GM18870 (cell line): ENCODE measurements around the gene RPL36AL.
"Not testable (repeated sequence)": the region's sequence is repeated elsewhere in the genome, so short reads cannot be mapped to it uniquely, and the experiment has no call there.

ENCODE experiments used
- ATAC-seq: cut with Tn5 transposase; IDR thresholded peaks from one replicate; pipeline ENCODE4 v1.9.1; 2021; ENCODE audit warnings: moderate library complexity; ENCODE audit not compliant: unreplicated experiment

RPL36AL gene

DNA sequence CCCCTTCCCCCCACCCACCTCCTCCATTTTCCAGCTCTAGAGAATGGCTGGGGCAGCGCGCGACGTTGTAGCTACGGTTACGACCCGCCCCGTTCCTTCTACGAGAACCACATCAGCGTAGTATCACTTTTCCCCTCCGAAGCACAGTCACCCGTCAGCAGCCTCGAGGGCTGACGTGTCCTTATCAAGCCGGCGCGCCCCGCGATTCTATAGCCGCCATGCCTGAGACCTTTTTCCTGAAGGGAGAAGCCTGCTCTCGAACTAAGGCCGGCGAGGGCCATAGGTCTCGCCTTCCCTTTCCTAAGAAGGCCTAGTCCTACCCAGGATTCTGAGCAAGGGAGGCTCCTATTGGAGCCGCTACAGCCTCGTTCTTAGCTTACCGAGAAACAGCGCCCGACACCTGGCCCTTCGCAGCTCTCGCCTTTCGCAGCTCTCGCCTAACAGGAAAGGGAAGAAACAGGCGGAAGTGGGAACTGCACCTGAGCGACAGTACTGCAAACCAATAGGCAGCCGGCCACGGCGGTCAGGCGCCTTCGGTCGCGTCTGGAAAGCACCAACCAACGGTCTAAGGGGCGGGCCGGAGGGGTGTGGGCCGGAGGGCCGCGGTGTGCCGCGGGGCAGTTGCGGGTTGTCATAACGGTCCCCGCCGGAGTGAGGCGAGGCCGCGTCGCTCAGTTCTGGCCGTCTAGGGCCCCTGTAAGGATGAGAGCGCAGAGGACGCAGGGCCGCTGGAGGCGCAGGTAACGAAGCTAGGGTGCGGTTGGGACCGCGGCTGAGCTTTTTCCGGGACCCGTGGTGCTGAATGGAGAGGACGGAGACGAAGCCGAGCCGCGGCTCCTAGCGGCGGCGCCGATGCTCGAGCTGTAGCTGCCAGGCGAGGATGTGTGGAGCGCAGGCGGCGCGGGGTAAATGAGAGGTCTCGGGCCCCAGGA is at the start of gene RPL36AL, which contains the start of gene MGAT2:
Gene RPL36AL (minus strand): TSS at position 445 of the 932 bp plus-strand sequence. CDS start 1,522 bp downstream, outside the sequence.
Gene MGAT2 (plus strand): TSS at position 618 of the 932 bp plus-strand sequence. CDS start 470 bp downstream, outside the sequence.
- peak; percentile 88 for ATAC-seq

DNA sequence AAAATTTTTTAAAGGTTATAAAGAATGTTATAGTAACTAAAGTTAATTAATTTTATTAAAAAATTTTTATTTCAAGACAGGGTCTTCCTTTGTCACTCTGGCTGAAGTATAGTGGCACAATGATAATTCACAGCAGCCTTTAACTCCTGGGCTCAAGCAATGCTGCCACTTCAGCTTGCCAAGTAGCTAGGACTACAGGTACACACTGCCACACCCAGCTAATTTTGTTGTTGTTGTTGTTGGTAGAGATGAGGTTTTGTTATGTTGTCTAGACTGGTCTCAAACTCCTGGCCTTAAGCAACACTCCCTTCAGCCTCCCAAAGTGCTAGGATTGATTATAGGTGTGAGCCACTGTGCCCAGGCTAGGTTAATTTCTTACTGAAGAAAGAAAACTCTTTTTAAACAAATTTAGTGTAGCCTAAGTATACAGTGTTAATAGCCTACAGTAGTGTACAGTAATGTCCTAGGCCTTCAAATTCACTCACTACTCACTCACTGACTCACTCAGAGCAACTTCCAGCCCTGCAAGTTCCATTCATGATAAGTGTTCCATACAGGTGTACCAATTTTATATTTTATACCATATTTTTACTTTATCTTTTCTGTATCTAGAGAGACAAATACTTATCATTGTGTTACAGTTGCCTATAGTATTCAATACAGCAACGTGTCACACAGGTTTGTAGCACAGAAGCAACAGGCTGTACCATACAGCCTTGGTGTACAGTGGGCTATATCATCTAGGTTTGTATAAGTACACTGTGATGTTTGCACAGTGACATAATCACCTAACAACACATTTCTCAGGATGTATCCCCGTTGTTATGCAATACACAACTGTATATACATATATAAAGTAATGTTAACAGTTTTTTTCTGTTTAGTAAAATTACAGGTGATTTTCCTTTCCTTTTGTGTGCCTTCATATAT is 39.4 kb upstream of the RPL36AL start:
- ATAC-seq = no peak

DNA sequence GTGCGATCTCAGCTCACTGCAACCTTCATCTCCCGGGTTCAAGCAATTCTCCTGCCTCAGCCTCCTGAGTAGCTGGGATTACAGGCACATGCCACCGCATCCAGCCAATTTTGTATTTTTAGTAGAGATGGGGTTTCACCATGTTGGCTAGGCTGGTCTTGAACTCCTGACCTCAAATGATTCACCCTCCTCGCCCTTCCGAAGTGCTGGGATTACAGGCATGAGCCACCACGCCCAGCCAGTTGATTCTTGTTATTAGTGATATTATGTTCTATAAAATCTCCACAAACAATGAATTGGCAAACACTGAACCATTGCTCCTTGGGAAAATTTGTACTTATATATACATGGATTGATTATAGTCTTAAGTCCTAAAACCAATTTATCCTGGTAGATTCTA is 37.1 kb upstream of the RPL36AL start:
- not testable (repeated sequence) for ATAC-seq

DNA sequence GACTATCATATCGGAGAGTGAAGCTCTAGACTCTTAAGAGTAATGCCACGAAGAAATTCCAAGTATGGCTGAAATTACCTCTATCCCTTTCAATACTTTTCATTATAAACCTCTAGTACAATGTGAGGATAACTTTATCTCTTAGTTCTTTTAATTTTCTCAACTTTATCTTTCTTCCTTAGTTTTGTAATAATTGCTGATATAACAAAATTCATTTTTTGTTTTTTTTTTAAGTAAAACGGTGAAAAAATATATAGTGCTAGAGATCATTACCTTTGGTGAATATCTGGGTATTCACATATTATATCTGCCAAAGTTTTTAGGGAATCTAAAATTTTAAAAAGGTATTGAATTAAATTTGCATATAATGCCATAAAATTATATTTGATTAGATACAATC is 34.1 kb upstream of the RPL36AL start:
- no peak for ATAC-seq

DNA sequence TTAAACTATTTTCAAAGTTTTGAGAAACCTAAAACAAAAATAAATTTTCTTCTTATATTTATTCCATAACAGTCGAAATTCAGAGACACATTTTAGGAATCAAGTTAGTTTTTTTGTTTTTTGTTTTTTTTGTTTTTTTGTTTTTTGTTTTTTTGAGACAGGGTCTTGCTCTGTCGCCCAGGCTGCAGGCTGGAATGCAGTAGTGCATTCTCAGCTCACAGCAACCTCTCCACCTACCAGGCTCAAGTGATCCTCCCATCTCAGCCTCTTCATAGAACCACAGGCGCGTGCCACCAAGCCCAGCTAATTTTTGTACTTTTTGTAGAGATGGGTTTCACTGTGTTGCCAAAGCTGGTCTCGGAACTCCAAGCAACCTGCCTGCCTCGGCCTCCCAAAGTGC is 33.1 kb upstream of the RPL36AL start:
- ATAC-seq = no peak

DNA sequence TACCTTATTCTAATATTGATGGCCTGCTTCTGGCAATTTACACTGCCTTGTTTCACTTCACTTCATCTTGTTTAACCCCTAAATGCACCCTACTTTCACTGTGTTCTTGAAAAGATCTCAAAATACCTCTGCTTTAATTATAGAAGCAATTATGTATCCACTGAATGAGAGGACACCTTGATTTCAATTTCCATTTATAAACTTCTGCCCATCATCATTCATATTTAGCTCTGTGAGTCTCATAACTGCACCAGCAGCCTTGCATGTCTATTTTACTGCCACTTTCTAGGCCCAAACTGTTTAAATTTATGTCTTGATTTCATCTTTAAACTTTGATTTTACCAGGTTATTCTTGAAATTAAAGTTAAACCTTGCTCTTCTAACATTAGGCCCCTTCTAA is 21.7 kb upstream of the RPL36AL start:
- ATAC-seq = no peak

DNA sequence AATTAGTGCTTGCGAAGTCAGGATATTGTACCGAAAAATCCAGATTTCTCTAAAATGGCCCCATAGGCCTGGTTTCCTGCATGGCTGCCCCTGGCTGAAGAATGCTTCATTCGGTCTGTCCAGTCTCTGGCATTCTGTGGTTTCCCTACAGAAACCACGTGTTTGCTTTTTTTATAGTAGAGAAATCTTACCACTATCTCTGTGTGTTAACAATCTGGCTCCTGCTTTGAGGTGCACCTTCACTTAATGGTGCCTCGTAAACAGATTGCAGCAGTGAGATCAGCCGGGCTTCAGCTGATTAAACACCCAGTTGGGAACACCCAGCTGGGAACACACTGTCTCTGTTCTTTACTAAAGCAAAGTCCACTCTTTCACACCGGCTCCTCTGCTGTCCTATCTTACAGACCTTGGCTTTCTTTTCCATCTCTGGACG is 21.3 kb upstream of the RPL36AL start:
- no peak for ATAC-seq

DNA sequence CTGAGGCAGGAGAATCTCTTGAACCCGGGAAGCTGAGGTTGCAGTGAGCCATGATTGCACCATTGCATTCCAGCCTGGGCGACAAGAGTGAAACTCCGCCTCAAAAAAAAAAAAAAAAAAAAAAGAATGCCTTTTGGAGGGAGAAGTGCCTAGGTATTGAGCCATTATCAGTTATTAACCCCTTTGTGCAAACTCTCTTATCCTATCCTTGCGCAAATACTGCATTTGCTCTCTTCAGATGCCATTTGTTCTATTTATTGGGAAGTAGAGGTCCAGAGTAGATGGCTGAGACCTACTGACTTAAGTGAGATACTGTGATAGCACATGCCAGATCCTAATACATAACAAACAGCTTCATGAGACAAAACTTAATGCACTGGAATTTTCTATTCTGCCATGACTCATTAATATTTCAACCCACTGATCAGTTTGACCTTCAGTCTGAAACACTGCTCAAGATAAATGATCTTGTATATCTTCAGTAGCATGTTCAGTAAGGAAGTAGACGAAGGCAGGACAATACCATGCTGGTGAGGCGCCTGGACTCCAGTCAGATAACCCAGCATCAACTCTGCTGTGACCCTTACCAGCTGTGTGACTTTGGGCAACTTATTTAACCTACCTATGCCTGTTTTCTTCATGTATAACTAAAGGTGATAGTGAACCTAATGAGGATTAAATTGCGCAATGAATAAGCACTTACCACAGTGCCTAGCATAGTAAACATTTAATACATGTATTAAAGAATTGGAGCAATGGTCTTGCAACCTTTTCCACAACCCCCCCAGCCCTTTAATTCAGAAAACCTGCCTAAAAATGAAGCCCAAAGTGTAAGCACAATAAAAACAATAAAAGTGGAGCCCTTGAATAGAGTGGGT is 20.4 kb upstream of the RPL36AL start:
- ATAC-seq = no peak

DNA sequence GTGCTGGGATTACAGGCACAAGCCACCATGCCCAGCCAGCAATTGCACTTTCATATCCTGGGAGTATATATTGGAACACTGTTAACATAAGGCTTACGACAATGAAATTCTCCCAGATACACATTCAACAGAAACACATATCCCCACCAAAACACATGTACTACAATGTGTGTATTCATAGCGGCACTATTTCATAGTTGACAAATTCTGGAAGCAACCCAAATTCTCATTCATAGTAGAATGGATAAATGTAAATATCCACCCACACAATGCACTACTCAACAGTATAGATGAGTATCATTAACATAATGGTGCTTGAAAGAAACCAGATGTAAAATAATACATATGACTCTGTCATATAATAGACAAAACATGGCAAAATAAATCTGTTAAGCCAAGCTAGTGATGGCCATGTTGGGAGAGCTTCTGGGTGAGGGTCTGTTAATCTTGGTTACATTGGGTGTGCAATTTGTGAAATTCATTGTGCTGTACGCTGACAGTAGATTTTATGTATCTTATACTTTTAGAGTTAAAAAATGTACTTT is 17.2 kb upstream of the RPL36AL start:
- ATAC-seq = no peak

DNA sequence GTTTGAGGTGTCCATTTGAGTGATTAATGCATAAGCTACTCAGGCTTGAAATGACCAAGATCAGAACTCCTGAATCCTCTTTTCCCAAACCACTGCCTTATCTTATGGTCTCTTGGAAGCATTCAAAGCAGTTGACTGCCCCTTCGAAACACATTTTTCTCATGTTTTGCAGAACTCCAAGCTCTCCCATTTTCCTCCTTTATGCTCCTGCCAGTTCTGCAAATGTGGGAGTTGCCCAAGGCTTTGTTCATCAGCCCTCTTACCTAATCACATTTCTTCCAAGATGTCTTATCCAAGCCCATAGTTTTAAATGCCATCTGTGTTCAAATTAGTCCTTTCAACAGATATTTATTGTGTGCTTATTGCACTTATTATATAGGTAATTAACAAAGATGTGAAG is 16.4 kb upstream of the RPL36AL start:
- no peak for ATAC-seq

DNA sequence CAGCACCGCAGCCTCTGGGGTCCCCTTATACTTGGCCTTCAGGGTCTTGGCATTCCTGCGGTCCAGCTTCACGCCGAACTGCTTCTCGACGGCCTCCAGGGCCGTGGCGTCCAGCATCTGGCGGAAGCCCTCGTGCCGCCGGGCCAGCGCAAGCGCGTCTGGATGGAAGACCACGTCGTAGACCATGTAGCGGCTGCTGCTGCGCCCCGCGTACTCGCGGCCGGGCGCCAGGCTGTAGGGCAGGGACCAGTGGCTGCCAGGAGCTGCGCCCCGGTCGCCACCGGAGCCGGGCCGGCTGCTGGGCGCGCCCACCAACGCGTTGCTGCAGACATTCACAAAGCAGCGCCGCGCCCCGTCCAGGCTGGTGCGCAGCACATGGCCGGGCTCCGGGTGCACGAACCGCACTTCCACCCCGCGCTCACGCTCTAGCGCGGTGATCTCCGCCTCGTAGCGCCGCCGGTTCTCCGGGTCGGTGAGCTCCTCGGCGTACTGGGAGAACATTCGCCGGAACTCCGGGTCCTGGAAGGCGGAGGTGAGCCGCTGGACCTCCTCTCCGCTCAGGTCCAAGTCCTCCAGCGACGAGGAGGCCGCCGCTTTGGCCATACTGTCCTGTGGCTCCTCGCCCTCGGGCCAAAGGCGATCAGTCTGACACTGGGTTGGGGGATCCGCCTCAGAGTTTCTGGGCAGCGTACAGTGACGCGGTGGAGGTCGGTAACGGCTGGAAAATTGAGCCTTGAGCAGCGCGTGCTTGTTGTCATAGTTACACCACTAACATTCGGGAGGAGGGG is 14.3 kb upstream of the RPL36AL start, which contains the start of gene DNAAF2:
Gene DNAAF2 (minus strand): TSS at position 698 of the 788 bp plus-strand sequence. CDS start 95 bp downstream, at position 603.
- ATAC-seq = peak; percentile 27

DNA sequence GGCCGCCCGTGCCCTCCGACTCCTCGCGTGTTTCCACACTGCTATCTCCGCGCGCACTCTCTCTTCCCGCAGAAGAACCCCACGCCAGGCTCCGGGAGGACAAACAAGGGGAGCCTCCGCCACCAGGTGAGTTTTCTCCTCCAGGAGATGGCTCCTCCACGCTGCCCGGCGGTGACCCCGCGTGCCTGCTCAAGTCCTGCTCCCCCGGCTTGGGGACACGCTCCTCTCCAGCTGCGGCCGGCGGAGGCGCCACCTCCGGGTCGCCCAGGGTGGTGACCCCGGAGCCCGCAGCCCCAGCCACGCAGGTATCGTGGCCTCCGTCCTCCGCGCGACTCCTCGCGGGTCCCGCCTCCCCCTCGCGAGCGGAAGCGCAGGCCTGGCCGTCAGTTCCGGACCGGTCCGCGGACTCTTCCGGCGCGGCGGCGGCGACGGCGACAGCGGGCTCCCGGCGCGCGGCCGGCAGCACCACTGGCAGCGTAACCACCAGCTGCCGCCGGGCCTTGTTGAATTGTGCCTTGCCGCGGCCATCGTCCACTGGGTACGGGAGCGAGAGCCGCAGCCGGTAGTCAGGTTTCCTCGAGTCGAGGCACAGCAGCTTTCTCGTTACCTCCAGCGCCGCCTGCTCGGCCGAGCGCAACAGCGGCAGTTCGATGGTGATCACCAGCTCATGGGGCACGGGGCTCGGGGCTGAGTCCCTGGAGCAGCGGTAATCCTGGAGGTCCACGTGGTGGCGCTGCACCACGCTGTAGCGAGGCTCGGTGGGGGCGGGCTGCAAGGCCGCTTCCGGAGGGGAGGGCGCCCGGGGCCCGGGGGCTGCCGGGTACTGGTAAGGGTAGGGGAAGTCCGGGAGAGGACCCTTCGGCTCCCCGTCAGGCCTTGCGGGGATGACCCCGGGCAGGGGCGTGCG is 13.5 kb upstream of the RPL36AL start:
- peak; percentile 71 for ATAC-seq

DNA sequence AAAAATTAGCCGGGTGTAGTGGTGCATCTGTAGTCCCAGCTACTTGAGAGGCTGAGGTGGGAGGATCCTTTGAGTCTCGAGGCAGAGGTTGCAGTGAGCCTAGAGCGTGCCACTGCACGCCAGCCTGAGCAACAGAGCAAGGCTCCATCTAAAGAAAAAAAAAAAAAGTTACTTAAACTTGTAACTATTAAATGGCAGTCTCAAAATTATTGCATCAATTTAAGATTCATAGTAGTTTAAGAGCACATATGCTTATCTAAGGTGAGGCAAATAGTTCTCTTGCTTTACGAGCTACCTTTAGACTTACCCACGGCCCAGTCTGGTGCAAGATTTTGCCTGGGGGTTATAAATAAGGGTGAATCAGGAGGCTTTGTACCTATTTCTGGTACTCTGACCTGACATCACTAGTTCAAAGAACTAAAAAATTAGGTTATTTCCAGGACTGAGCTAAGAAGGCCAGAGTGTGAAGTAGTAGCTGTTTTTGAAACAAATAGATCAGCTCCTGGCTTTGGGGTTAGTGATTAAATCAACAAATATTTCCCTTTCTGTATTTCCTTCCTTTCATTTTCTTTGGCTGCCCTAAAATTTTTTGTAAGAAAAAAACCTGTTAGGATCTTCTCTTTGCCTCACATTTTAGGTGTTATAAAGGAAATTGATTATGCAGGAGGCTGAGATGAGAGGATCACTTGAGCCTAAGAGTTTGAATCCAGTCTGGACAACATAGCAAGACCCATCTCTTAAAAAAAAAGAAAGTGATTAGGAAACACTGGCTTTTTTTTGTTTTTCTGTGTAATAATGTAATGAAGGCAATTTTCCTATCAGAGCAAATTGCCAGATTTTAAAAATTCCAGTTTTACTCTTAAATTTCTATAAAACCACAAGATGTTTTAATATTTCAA is 3.8 kb upstream of the RPL36AL start:
- ATAC-seq = no peak

DNA sequence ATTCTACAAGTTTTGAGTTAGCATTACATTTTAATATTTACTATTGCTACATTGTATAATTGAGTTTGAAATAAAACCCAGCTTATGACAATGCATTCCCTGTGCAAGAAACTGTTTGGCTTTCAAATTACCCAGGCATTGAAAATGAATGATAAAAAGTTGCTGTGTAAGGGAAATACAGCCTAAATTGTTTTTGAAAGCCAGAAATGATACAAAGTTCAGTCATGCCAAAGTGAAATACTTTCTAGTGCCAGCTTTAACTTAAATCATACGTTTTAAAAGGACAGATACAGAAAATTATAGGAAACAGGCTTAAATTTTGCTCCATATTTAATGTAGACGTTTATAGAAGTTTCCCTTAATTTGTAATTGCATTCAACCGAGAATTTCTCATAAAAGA is 3.0 kb upstream of the RPL36AL start:
- ATAC-seq = no peak

DNA sequence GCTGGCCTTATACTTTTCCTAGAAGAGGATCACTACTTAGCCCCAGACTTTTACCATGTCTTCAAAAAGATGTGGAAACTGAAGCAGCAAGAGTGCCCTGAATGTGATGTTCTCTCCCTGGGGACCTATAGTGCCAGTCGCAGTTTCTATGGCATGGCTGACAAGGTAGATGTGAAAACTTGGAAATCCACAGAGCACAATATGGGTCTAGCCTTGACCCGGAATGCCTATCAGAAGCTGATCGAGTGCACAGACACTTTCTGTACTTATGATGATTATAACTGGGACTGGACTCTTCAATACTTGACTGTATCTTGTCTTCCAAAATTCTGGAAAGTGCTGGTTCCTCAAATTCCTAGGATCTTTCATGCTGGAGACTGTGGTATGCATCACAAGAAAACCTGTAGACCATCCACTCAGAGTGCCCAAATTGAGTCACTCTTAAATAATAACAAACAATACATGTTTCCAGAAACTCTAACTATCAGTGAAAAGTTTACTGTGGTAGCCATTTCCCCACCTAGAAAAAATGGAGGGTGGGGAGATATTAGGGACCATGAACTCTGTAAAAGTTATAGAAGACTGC is 1.7 kb upstream of the RPL36AL start:
- ATAC-seq = no peak

DNA sequence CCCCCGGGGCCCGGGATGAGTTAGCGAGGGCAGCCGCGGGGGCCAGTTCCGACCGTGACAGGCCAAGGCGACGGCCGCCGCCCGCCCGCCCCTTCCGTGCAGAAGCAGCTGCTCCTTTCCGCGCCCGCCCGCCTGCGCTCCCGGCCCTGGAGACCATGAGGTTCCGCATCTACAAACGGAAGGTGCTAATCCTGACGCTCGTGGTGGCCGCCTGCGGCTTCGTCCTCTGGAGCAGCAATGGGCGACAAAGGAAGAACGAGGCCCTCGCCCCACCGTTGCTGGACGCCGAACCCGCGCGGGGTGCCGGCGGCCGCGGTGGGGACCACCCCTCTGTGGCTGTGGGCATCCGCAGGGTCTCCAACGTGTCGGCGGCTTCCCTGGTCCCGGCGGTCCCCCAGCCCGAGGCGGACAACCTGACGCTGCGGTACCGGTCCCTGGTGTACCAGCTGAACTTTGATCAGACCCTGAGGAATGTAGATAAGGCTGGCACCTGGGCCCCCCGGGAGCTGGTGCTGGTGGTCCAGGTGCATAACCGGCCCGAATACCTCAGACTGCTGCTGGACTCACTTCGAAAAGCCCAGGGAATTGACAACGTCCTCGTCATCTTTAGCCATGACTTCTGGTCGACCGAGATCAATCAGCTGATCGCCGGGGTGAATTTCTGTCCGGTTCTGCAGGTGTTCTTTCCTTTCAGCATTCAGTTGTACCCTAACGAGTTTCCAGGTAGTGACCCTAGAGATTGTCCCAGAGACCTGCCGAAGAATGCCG is 872 bp upstream of the RPL36AL start:
- no peak for ATAC-seq
